NCI-H526 treated with DMSO at 0.1 percent for 48 hours (cell line): Measurements from ENCODE around the gene LIPT2.
"Not testable (repeated sequence)": the region's sequence is repeated elsewhere in the genome, so short reads cannot be mapped to it uniquely, and the experiment has no call there.

ENCODE experiments used
- DNase-seq: peaks from one replicate; lab custom pipeline; 2025; lab: John Stamatoyannopoulos, UW

The LIPT2 gene

DNA sequence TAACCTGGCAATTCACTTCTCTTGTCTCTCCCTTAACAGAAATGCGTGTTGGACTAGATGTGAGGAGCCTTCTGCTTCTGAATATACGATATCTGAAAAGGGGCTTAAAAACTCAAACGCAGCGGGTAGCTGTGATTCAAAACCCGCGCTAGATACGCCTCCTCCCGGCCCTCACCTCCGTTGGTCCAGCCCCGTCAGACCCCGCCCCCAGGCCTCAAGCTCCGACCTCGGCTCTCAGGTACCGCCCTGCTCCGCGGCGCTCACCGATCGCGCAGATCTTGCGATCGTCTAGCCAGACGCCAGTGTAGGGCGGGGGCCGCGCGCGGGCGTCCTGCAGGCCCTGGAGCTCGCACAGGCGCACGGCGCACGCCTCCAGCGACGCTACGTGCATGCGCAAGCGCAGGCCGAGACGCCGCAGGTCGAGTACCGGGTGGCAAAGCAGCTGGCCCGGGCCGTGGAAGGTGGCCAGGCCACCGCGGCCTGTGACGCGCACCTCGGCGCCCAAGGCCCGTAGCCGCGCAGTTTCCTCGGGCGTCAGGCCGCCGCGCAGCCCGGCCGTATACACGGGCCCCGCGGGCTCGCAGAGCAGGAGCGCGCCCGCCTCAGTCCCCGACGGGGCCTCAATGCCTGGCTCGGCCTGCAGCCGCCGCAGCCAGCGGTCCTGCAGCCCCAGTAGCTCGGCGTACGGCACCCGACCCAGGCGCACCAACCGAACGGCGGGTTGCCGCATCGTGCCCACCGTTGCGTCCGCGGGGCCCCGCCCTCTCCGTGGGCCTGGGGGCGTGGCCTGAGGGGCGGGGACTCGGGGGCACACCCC is at the start of gene LIPT2:
LIPT2 (minus strand) TSS at position 751 of the 817 bp plus-strand sequence; CDS start at position 730, 21 bp downstream.
- DNase-seq, result peak; percentile 96

DNA sequence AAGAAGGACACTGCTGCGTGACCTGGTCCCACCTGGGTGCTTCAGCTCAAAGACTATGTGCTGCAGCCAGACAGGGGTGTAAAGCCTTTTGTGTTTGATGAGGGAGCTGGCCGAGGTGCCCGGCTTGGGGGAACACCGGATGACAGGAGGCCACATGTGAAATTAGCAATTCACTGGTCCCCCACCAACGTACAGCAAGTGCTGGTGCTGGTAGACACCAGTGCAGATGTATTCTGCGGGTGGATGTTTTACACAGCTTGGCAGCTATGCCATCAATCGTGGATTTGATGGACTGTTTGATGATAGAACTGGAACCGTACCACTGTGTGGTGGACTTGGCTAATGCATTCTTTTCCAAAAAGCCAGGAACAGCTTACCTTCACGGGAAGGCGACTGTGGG is 47.9 kb upstream of the LIPT2 start:
- no peak for DNase-seq

DNA sequence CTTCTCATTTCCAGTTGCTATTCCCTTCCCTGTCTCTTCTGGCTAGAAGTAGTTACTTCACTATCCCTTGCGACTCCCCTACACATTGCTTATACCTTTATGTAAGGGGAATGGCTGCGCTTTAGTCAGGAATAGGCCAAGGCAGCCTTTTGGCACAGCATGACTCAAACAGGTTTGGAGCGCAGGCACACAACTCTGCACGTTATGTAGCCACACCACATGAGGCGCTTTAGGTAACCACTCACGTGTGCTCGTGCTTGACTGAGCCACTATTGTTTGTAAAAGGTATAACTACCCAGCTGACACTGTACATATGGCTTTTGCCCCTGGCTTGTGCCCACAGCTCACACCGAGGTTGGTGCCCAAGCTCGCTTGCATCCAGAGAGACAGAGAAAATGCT is 46.7 kb upstream of the LIPT2 start:
- DNase-seq, result no peak

GRCh38 chr11:74538680-74539079 is 45.2 kb upstream of the LIPT2 start:
- DNase-seq, result no peak

DNA sequence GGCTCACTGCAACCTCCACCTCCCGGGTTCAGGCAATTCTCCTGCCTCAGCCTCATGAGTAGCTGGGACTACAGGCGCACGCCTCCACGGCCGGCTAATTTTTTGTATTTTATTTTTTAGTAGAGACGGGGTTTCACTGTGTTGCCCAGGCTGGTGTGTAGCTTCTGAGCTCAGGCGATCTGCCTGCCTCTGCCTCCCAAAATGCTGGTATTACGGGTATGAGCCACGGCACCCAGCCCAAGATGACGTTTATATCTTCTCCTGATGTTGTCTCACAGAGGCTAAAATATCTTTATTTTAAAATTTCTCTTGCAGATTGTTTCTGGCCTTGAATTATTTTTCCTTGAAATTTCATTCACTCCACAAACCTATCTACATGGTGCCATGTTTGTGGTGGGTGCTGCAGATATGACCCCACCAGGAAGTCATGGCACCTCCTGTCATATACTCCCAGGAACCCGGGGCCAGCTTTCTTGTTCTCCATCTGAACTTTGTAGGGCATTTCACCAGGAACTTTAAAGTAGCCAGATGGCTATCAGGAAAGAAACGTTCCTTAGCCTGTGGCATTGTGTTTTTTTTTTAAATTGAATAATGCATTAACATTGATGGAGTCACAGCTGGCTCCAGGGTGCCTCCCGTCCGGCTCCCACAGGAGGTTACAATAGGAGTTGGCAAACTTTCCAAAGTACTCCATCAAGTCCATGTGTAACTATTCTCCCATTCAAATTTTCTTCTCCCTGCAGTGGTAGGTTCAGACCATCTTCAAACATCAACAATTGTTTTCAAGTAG is 42.0 kb upstream of the LIPT2 start:
- DNase-seq, result no peak

- not testable (repeated sequence) for DNase-seq
Observed at GRCh38 chr11:74534946-74535275, 41.4 kb upstream of the LIPT2 start.

DNA sequence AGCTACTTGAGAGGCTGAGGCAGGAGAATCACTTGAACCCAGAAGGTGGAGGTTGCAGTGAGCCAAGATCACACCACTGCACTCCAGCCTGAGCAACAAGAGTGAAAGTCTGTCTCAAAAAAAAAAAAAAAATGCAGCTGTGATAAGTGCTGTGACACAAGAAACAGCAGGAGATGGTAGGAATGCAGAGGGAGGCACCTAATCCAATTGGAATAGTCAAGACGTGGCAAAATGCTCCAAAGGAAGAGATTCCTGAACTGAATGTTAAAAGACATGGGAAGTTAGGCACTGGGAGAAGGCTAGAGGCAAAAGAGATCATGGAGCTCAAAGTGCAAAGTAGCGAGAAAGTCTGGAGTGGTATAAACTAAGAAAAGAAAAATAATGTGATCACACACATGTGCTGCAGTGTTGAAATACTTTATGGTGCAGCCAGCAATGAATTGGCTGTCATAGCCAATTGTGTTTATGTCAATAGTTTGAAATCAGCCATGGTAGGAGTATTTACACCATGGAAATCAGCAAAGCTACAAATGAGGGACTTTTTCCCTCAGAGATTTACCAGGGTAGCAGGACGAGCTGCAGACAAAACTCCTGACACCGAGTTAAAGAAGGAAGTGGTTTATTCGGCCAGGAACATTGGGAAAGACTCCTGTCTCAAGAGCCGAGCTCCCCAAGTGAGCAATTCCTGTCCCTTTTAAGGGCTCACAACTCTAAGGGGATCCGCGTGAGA is 40.9 kb upstream of the LIPT2 start:
- no peak for DNase-seq

GRCh38 chr11:74533421-74533820 is 39.9 kb upstream of the LIPT2 start:
- DNase-seq, result no peak

GRCh38 chr11:74532501-74533246 is 39.1 kb upstream of the LIPT2 start:
- DNase-seq, result no peak

- no peak for DNase-seq
Observed at GRCh38 chr11:74524978-74525377, 31.5 kb upstream of the LIPT2 start.

DNA sequence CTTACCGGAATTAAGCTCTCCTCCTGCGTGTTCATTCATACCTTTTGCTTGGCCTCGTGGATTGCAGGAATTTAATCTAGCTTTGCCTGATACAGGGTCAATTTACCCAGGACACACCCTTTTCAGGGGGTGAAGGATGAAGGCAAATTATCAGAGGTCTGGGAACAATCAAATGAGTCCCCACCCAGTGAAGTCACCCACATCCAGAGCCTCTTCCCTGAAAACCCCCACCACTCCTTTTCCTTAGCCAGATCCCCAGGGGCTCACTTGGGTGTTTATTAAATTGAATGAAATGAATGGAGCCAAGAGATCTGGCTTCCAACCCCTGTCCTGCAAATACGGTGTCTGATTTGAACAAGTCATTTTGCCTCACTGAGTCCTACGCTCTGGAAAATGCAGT is 31.0 kb upstream of the LIPT2 start:
- no peak for DNase-seq

DNA sequence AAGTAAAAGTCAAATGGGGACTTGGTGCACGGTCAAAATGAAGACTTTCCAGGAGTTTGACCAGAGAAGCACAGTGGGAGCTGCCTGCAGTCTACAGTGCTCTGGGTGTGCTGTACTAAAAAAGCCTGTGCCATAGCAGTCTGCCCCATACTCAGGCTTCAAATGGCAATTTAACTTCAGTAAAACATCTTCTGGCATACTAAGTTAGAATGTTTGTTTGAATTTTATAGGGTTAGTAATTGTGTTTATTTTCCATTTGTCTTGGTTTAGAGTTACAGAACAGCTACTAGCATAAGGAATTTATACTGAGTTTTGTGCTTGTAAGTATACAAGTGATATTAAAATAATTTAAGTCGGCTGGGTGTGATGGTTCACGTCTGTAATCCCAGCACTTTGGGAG is 29.3 kb upstream of the LIPT2 start:
- DNase-seq, result no peak

GRCh38 chr11:74521666-74522252 is 28.2 kb upstream of the LIPT2 start:
- DNase-seq, result no peak

DNA sequence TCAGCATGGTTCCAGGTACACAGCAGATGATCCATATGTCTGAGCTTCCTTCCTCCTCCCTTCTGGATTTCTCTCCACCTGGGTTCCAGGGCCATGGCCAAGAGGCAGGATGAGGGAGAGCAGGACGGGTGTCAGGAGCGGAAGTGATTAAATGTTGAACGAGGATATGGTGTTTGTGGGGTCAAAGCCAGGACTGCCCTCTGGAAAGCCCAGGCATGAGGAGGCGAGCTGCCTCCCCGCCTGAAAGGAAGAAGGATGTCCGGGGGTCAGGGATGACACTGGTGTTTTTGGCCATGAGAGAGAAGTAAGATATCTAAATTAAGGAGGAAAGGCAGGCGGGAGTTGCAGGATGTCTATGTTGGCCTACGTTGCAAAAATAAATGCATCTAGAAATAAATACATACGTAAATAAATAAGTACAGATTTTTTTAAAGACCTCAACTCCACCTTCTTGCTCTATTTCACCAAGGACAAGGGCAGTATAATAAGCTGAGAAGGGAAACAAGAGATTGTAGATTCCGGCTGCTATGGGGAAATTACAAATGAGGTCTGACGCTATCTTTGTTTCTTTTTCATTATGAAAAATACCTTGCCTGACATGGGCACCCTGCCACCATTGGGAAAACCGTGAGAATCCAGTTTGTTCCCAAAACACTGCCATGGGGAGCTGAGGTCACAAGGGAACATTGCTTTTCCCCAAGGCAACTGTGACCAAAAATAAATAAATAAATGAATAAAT is 27.6 kb upstream of the LIPT2 start:
- DNase-seq, result no peak

GRCh38 chr11:74520316-74520715 is 26.8 kb upstream of the LIPT2 start:
- DNase-seq, result no peak

- DNase-seq, result no peak
Observed at GRCh38 chr11:74519710-74520109, 26.2 kb upstream of the LIPT2 start.

- DNase-seq, result not testable (repeated sequence)
Observed at GRCh38 chr11:74517592-74517991, 24.1 kb upstream of the LIPT2 start.

GRCh38 chr11:74507582-74507981 is 14.1 kb upstream of the LIPT2 start:
- DNase-seq, result no peak

DNA sequence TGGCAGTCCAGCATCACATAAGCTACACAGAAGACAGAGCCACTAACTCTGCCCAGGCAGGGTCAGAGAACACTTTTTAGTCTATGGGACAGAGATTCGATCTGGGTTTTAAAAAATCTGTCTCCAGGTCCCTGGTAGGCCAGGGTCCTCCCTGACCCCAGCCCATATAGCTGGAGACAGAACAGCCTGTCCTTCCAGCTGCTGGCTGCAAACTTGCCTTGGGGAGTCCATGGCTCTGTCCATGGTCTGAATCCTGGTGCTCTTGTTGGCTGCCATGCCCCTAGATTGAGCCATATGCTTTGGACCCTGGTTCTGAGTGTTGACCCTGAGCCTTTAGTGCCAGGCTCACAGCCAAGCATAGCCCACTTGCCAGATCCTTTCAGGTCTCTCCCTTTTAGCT is 13.3 kb upstream of the LIPT2 start:
- DNase-seq, result no peak

- DNase-seq, result no peak
Observed at GRCh38 chr11:74505911-74506310, 12.4 kb upstream of the LIPT2 start.

DNA sequence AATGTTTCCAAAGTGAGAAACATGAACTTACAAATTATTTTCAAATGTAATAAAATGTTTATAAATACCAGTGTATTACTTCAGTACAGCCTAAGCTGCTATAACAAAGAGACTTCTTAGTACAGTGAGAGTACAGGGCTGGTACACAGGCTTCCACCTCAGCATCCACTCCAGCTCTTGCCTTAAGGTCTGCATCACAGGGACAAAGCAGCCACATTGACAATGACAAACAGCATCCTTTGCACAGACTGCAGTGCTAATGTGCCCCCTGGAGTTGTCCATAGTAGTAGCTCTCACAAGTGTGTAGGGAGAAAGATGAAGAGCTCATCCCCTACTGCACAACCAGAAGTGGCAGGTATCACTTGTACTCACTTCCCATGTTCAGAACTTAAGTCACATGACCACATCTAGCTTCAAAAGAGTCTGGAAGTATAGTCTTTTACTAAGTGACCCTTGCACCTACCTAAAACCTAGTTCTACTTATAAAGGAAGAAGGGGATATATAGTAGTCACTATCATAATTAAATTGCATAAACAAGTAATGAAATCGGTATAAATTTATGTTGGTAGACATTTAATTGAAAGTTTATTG is 10.7 kb upstream of the LIPT2 start:
- DNase-seq, result no peak
